OCI-M2 (cell line): Measurements from ENCODE around the gene HPN.

Experiments
- DNase-seq: peaks from one replicate; lab custom pipeline; 2025; ENCODE audit not compliant: unreplicated experiment; lab: John Stamatoyannopoulos, UW

Gene HPN

GRCh38 chr19:35060160-35060855 lies 18.8 kb downstream of the HPN start:
- no peak for DNase-seq

DNA sequence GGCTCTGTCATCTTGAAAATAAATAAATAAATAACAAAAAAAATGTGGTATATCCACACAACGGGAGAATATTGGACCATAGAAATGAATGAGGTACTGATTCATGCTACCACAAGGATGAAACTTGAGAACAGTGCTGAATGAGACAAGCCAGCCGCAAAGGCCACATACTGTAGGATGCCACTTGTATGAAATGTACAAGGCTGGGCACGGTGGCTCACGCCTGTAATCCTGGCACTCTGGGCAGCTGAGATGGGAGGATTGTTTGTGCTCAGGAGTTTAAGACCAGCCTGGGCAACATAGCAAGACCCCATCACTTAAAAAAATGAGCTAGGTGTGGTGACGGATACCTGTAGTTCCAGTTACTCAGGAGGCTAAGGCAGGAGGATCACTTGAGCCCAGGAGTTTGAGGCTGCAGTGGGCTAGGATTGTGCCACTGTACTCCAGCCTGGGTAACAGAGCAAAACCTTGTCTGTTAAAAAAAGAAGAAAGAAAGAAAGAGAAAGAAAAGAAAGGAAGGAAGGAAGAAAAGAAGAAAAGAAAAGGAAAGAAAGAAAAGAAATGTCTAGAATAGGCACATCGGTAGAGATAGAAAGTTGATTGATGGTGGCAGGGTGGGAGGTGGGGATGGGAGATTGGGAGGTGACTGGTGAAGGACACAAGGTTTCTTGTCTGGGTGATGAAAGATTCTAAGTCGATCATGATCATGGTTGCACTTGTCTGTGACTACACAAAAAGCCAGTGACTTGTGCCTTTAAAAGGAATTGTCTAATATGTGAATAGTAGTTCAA lies 20.3 kb downstream of the HPN start:
- DNase-seq, result no peak

- no peak for DNase-seq
Measured at GRCh38 chr19:35062942-35063341, 21.4 kb downstream of the HPN start.

GRCh38 chr19:35063940-35064818 lies 22.7 kb downstream of the HPN start:
- DNase-seq, result no peak

DNA sequence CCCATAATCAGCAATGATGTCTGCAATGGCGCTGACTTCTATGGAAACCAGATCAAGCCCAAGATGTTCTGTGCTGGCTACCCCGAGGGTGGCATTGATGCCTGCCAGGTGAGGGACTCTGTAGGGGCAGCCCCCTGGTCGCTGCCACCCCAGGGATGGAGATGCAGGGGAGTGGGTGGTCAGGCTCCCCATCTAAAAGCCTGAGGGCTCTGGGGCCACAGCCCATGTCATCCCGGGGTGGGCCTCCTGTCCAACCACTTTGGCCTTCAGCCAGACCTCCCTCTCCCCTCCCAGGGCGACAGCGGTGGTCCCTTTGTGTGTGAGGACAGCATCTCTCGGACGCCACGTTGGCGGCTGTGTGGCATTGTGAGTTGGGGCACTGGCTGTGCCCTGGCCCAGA lies 24.1 kb downstream of the HPN start:
- DNase-seq, result no peak

DNA sequence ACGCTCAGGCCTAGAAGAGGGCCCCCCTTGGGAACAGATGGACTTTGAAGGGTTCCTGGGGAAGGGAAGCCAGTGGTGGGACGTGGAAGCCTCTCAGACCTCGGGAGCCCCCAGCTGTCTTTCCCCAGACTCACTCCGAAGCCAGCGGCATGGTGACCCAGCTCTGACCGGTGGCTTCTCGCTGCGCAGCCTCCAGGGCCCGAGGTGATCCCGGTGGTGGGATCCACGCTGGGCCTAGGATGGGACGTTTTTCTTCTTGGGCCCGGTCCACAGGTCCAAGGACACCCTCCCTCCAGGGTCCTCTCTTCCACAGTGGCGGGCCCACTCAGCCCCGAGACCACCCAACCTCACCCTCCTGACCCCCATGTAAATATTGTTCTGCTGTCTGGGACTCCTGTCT lies 24.6 kb downstream of the HPN start:
- no peak for DNase-seq

DNA sequence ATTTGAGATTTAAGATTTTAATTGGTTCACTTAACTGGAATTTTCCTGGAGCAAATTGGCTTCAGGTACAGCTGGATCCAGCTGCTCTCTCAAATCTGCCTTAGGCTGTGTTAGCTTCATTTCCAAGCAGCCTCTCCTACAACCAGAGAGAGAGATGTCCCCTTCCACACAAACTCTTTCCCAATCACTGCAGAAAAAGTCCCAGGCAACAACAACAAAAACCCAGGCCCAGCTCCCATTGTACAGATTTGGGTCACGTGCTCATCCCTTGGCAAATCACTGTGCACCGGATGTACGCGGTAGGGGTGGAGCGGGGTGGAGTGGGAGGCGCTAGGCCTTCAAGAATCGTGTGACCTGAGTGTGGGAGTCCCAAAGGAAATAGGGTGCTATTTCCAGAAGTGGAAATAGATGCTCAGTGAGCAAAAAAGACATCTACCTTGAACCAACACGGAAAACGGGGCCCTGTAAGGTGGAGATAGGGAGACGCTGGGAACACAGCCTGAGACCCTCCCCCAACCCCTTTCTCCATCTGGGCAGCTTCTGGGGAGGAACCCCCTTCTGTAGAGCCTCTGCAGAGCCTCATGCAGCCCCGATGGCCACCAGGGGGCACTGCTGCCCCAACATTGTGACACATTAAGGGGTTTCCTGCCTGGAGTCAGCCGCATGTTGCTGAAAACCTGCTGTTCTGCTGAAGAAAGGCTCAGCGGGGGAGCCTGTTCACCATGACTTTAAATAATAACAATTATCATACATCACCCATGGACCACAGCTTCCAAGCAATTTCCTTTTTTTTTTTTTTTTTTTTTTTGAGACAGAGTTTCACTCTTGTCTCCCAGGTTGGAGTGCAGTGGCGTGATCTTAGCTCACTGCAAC lies 25.4 kb downstream of the HPN start:
- peak; percentile 95 for DNase-seq

DNA sequence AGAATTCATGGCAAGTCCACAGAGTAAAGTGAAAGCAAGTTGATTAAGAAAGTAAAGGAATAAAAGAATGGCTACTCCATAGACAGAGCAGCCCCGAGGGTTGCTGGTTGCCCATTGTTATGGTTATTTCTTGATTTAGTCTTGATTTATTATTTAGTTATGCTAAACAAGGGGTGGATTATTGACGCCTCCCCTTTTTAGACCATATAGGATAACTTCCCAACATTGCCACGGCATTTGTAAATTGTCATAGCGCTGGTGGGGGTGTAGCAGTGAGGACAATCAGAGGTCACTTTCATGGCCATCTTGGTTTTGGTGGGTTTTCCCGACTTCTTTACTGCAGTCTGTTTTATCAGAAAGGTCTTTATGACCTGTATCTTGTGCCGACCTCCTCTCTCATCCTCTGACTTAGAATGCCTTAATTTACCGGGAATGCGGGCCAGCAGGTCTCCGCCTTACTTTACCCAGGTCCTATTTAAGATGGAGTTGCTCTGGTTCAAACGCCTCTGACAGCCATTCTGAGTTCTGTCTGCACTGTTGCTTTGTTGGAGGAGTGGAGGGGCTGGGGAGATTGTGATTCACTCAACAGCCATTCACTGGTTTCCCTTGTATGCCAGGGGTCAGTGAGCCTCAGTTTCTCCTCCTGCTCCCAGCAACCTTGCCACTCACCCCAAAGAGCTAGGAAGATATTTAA lies 27.6 kb downstream of the HPN start:
- DNase-seq, result no peak

DNA sequence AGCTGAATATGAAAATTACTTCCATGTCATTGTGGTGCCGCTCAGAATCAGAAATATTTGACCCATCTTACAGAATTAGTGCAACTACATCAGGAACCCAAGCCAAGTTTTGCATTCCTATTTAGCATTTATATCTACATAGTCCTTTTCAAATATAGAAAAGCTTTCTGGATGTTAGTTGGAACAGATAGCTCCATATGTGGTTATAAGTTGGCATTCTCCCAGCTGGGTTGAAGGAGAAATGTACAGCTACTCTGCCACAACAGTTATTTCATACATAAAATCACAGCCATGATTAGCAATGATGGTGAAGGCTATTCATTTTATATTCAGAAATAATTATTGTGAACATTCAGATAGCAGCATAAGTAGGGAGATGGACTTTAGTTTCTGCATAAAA lies 28.2 kb downstream of the HPN start:
- DNase-seq, result no peak

- no peak for DNase-seq
Measured at GRCh38 chr19:35070471-35070870, 28.9 kb downstream of the HPN start.

DNA sequence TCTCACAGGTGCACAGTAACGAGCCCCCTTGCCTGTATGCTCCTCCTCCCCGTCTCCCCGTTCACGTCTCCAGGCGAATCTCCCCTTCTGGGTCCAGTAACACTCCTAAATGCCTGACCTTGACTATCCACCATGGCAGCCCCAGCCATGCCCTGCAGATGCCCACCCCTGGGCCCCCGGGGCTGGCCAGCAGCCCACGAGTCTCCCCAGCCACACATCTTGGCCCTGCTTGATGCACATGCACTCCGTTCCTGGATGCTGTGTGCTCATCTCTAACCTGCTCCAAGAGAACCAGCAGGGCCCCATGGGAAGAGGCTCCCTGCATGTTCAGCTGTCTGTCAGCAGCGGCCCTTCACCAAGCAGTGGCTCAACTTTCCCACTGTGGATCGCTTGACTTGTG lies 32.0 kb downstream of the HPN start:
- no peak for DNase-seq

- DNase-seq, result no peak
Measured at GRCh38 chr19:35073941-35074340, 32.4 kb downstream of the HPN start.

DNA sequence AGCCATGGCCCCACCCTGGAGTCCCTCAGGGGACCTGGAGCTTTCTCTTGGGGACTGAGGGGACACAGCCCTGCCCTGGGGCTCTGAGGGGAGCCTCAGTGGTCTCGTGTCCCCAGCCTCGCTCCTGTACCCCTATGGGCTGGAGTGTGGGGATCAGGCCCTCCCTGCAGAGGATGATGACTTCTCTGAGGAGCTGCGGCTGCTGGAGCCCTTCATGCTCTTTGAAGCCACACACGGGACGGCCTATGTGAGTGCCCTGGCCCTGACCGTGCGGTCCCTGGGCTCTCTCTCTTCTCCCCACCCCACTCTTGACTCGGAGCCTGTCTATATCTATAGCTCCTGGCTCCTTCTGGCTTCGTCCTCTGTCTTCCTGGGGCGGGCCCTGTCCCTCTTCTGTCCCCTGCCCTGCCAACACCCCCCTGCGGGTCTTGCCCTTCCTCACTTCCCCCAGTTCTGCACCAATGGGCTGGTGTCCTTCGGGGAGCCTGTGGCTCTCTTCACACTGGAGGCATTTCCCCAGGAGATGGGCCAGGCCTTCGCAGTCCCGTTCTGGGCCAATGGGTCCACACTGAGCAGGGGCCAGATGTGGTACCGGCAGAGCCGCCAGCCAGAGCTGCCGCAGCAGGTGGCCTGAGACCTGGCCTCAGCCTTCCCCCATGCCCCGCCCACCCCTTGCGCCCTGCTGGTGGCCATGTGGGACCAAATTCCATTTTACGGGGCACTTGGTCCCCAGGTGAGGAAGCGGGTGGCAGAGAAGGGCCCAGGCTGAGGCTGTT lies 33.1 kb downstream of the HPN start:
- no peak for DNase-seq

- no peak for DNase-seq
Measured at GRCh38 chr19:35075202-35076025, 33.9 kb downstream of the HPN start.

- no peak for DNase-seq
Measured at GRCh38 chr19:35076026-35076370, 34.5 kb downstream of the HPN start.

DNA sequence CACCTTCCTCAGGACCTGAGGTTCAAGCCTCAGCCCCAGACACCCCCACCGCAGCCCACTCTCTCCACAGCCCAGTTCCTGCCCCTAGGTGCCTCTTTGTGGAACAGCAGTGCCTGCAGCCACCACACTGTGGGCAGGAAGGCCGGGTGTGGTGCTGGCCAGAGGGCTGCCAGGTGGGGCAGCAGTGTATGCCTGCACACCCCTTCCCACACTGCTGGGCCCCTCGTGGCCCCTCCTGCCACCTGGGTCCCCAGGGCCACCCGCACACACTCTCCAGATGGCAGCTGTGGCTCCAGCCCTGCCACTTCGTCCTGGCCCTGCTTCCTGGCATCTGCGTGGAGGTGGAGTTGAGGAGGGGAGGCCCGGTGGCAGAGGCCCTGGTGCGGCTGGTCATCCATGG lies 35.1 kb downstream of the HPN start:
- no peak for DNase-seq

- no peak for DNase-seq
Measured at GRCh38 chr19:35077411-35078223, 36.1 kb downstream of the HPN start.

DNA sequence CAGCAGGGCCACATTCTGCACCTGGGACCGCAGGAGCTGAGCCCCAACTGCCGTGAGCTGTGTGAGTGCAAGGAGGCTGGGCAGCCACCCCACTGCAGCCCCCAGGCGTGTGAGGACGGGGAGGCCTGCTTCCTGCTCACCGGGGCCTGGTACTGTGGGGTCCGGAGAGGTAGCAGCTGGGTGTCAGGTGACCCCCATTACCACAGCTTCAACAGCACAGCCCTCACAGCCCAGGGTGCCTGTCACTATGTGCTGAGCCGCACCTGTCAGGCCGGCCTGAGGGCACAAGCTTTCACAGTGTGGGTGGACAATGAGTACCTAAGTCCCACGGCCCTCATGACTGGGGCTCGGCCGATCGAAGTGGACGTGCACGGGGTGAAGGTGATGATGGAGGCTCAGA lies 38.3 kb downstream of the HPN start:
- DNase-seq, result no peak
